ENCODE data around the gene DCLK1.
"Not testable (repeated sequence)": the region's sequence is repeated elsewhere in the genome, so short reads cannot be mapped to it uniquely, and the experiment has no call there.

Gene DCLK1

DNA sequence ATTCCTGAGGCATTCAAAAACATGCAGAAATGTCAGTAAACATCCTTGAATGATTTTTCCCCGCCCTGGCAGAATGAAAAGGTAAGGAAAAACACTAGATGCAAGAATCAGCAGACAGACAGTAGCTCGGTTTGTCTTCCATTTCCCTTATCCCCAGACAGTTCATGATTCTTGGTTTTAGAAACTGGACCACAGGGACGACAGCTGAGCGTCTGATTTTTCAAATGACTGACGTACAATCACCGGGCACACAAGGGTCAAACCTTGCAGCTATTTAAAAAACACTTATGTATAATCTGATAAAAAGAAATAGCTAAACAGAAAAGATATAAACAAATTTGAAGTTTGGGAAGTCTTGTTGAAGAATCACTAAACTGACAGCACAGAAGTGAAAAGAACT, 47.1 kb downstream of the DCLK1 start:
- no peak for DNase-seq (ENCODE audit: low read depth)

- DNase-seq (ENCODE audit: low read depth): no peak
These were observed 48.4 kb downstream of the DCLK1 start for GRCh38 chr13:36082806-36083205.

DNA sequence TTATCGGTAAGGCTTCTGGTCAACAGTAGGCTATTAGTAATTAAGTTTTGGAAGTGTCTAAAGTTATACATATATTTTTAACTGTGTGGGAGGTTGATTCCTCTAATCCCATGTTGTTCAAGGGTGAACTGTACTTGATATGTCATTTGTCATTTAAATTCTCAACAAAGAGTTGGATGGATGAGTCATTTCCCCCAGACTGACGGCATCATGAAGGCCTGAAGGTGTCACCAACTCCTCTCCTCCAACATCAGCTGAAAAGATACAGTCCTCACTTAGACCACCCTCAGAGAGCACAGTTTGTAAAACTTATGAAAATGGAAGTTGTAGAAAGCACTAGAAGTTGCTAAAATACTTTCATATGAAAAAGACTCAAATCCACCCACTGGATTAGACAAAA, 48.8 kb downstream of the DCLK1 start:
- DNase-seq (ENCODE audit: low read depth): no peak

GRCh38 chr13:36076211-36076610, 55.0 kb downstream of the DCLK1 start:
- no peak for DNase-seq (ENCODE audit: low read depth)

GRCh38 chr13:36074659-36075058, 56.5 kb downstream of the DCLK1 start:
- no peak for DNase-seq (ENCODE audit: low read depth)

DNA sequence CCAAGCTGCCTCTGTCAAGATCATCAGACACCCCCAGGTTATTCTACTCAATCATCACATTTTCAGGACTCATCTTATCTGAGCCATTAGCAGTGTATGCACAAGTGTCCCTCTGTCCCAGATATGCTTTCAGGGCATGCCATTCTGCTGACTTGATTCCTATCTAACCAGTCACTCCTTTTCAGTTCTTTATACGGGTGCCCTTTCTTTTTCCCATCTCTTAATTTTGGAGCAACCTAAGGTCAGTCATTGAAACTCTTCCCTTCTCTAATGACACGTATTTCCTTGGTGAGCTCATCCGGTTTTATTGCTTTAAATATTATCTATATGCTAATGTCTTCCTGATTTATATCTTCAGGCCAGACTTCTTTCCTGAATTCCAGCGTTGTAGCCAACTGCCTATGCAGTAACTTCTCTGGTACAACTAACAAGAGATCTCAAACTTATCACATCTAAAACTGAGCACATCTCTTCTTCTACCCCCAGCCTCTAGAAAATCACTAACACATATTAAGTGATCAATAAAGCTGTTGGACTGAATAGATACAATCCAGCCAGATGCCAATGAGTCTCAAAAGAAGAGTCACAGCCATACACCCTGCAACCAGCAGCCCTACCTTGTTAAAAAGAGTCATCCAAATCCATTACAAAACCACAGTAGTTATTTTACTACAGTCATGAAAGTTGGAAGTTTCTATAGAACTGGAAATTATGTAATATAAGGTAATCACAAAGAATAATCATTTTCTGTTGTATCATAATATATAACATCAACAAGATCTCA, 58.8 kb downstream of the DCLK1 start:
- no peak for DNase-seq (ENCODE audit: low read depth)

- DNase-seq (ENCODE audit: low read depth): not testable (repeated sequence)
These were observed 60.5 kb downstream of the DCLK1 start for GRCh38 chr13:36070504-36071192.

DNA sequence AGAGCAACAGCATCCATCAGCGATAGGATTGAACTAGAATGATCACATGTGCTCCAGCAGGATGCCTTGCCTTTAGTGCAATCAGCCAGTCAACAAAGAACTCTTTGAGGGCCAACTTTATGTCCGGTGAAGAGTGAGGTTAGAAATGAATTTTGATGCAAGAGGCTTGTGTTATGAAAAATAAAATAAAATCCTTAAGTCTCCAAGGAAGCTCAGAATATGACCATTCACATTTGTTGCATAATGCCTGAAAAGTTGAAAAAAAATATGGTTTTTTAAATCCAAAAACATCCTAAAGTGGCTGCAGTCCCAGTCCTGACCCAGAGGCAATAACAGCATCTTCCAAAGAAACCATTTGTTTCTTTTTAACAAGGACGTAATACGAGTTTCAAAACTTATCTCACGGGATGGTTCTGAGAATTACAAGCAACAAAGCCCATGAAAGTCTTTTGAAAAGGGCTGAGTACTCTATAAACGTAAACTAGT, 61.3 kb downstream of the DCLK1 start:
- DNase-seq (ENCODE audit: low read depth): no peak

DNA sequence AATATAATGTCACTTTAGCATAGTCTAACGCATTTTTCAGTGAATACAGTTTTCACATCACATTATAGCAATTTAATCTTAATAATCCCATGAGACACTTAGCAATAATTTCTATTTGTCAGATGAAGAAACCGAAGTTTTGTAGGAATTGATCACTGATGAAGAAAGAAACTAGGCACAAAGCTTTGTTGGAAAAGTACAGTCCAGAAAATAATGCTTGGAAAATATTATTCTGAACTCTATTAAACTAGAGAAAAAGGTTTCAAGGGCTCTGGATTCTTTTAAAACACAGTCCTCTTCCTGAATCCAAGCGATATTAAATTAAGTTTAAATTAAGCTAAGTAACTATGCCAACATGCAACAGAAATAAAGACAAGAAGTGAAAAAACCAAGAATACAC, 62.2 kb downstream of the DCLK1 start:
- DNase-seq (ENCODE audit: low read depth): no peak

GRCh38 chr13:36068566-36068965, 62.6 kb downstream of the DCLK1 start:
- no peak for DNase-seq (ENCODE audit: low read depth)

GRCh38 chr13:36067746-36068381, 63.3 kb downstream of the DCLK1 start:
- DNase-seq (ENCODE audit: low read depth): no peak

GRCh38 chr13:36062249-36062648, 68.9 kb downstream of the DCLK1 start:
- DNase-seq (ENCODE audit: low read depth): no peak

GRCh38 chr13:36061621-36062020, 69.6 kb downstream of the DCLK1 start:
- no peak for DNase-seq (ENCODE audit: low read depth)

DNA sequence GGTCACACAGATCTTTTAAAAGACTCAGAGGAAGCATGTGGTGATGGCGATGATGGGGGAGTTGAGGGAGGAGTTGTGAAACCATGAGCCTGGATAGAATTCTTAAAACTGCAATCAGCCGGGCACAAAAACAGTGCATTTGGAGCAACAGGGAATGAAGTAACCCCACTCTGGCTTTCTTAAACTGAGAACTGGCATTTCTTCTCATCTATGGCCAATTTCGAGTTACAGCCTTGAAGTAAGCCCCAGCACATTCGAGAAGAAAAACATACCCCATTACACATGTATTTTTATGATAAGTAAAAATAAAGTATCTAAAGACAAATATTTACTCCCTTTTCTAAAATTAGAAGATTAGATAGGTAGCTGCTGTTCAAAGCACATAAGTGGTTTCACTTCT, 70.1 kb downstream of the DCLK1 start:
- DNase-seq (ENCODE audit: low read depth): no peak

GRCh38 chr13:36059321-36059720, 71.9 kb downstream of the DCLK1 start:
- DNase-seq (ENCODE audit: low read depth): no peak

- DNase-seq (ENCODE audit: low read depth): no peak
These were observed 73.1 kb downstream of the DCLK1 start for GRCh38 chr13:36058116-36058515.

GRCh38 chr13:36057547-36057946, 73.6 kb downstream of the DCLK1 start:
- no peak for DNase-seq (ENCODE audit: low read depth)

- no peak for DNase-seq (ENCODE audit: low read depth)
These were observed 74.1 kb downstream of the DCLK1 start for GRCh38 chr13:36057041-36057440.

DNA sequence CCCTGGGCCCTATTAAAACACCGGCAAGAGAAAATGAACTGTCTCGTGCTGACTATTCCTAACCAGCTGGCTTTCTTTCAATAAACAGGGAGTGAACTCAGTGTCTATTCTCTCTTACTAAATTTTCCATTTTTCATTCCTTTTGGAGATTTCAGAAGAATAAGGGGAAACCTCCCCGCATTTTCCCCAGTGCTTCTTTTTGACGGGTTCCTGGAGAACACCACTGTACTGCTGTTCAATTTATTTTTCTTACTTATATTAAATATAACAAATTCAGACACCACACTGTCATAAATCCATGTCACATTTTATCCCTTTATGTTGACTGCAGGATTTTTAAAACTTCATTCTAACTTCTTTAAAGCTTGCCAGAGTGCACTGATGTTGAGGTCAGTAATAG, 75.8 kb downstream of the DCLK1 start:
- DNase-seq (ENCODE audit: low read depth): no peak

DNA sequence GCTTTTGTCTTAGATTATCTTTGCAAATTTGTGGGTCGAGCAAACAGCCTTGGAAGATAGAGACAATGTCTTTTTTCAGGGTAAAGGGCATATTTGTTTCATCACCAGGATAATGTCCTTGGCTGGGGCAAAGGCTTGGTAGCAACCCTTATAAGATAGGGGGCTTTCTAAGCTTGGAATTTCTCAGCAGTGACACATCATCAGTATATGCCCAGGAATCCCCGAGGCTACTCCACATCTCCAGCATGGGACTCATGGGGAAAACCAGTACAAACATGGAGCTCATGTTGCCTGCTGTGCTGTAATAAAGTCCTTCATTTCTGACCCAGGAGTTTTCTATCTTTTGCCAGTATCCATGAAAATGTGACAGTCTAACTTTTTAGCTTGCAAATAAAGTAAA, 77.1 kb downstream of the DCLK1 start:
- DNase-seq (ENCODE audit: low read depth): no peak

DNA sequence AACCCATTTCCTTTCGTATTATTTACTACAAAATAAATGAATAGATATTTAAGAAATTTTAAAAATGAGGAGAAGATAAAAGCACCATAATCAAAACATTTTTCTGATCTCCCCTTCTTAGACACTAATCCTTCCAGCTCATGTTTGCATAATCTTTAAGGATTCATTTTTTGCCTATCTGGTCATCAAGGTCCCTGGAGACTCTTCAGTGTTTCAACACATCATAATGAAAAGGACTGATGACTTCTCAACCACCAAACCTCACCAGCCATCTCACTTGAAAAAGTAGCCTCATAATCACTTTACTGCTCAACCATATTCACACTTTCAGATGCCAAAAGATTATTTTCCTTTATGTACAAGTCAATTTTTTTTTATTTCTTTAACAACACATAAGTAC, 80.1 kb downstream of the DCLK1 start:
- no peak for DNase-seq (ENCODE audit: low read depth)

DNA sequence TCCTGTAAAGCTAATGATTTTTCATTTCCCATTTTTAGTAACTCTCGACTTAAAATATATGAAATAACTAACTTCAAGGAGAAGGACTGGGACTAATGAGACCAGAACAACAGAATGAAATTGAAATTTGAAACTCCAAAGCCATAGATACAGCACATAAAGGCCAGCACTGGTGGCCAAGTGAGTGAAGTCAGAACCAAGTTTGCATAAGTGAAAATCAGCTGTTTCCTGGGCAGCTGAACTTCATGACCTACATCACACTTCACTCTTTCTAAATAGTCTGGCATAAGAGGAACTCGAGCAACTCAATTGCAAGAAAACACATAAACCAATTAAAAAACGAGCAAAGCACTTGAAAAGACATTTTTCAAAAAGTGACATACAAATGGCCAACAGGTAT, 84.5 kb downstream of the DCLK1 start:
- no peak for DNase-seq (ENCODE audit: low read depth)

All from stimulated activated CD4-positive, alpha-beta T cell treated with anti-CD3 and anti-CD28 coated beads, Interleukin-2, amount 100 ng/mL, for 4 hours (primary cell).